Mesenchymal stem cell (in vitro differentiated cells and primary cell): ENCODE data around the gene ABCC10.

ENCODE experiments used
- DNase-seq: peaks from one replicate; pipeline ENCODE4 v3.0.0-alpha.2; 2013
- H2AFZ ChIP-seq: one replicate; pipeline ENCODE4 v1.6.1; 2013; ENCODE audit warnings: low read depth, mild to moderate bottlenecking, control low read depth, inconsistent platforms, low read length, moderate library complexity
- H2AK5ac ChIP-seq: 2 replicates; pipeline ENCODE4 v1.6.1; 2013; ENCODE audit warnings: low read length, moderate library complexity, mild to moderate bottlenecking, inconsistent platforms; ENCODE audit not compliant: severe bottlenecking
- H2BK120ac ChIP-seq: one replicate; pipeline ENCODE4 v1.6.1; 2013; ENCODE audit warnings: low read depth, mild to moderate bottlenecking, inconsistent platforms, low read length, moderate library complexity
- H2BK12ac ChIP-seq, 2 experiments: one replicate each; pipeline ENCODE4 v1.6.1; 2013; ENCODE audit warnings: inconsistent platforms in 2 of 2, low read length in 2 of 2, mild to moderate bottlenecking in 2 of 2, moderate library complexity in 2 of 2, control low read depth in 1 of 2
- H2BK15ac ChIP-seq: one replicate; pipeline ENCODE4 v1.6.1; 2013; ENCODE audit warnings: mild to moderate bottlenecking, low read depth, inconsistent platforms; ENCODE audit not compliant: poor library complexity, severe bottlenecking
- H2BK5ac ChIP-seq: 2 replicates; pipeline ENCODE4 v1.6.1; 2013; ENCODE audit warnings: low read depth, mild to moderate bottlenecking, low read length, control low read depth, inconsistent platforms; ENCODE audit not compliant: poor library complexity, severe bottlenecking
- H3K14ac ChIP-seq, 2 experiments: one replicate each; pipeline ENCODE4 v1.6.1; 2013; ENCODE audit warnings: inconsistent platforms in 2 of 2, low read length in 2 of 2, control low read depth in 1 of 2, mild to moderate bottlenecking in 1 of 2, moderate library complexity in 1 of 2
- H3K18ac ChIP-seq, 2 experiments: one replicate each; pipeline ENCODE4 v1.6.1; 2013; ENCODE audit warnings: inconsistent platforms in 2 of 2, low read length in 2 of 2, control low read depth in 1 of 2, low read depth in 1 of 2, mild to moderate bottlenecking in 1 of 2
- H3K23ac ChIP-seq, 2 experiments: one replicate each; pipeline ENCODE4 v1.6.1; 2013; ENCODE audit warnings: inconsistent platforms in 2 of 2, low read length in 2 of 2, mild to moderate bottlenecking in 2 of 2, moderate library complexity in 2 of 2, control low read depth in 1 of 2
- H3K27ac ChIP-seq: 2 replicates; pipeline ENCODE4 v1.5.1; 2013; ENCODE audit warnings: mild to moderate bottlenecking, moderate library complexity, low read length, control low read depth, inconsistent platforms; ENCODE audit not compliant: poor library complexity, severe bottlenecking
- H3K27me3 ChIP-seq, 2 experiments: 2 replicates each; pipeline versions ENCODE4 v1.6.1 to v1.7.0; 2013; ENCODE audit warnings: low read length in 2 of 2, mild to moderate bottlenecking in 2 of 2, moderate library complexity in 2 of 2, control low read depth in 1 of 2, inconsistent platforms in 1 of 2; ENCODE audit not compliant: control insufficient read depth in 1 of 2, insufficient read depth in 1 of 2
- H3K36me3 ChIP-seq, 2 experiments: 2 replicates each; pipeline versions ENCODE4 v1.6.1 to v1.7.0; 2013; ENCODE audit warnings: low read length in 2 of 2, control low read depth in 1 of 2, inconsistent platforms in 1 of 2, low read depth in 1 of 2, mild to moderate bottlenecking in 1 of 2; ENCODE audit not compliant: insufficient read depth in 2 of 2, control insufficient read depth in 1 of 2
- H3K4ac ChIP-seq, 2 experiments: one replicate each; pipeline ENCODE4 v1.6.1; 2013; ENCODE audit warnings: inconsistent platforms in 2 of 2, low read length in 2 of 2, mild to moderate bottlenecking in 2 of 2, moderate library complexity in 2 of 2, control low read depth in 1 of 2, low read depth in 1 of 2
- H3K4me1 ChIP-seq: 2 replicates; pipeline ENCODE4 v1.6.1; 2013; ENCODE audit warnings: low read depth, low read length, control low read depth; ENCODE audit not compliant: control insufficient read depth, insufficient read depth
- H3K4me2 ChIP-seq: 2 replicates; pipeline ENCODE4 v1.6.1; 2013; ENCODE audit warnings: low read length, mild to moderate bottlenecking, inconsistent platforms; ENCODE audit not compliant: poor library complexity, severe bottlenecking
- H3K4me3 ChIP-seq, 2 experiments: 2 replicates each; pipeline versions ENCODE4 v1.5.1 to v1.7.0; 2013; ENCODE audit warnings: low read length in 2 of 2, mild to moderate bottlenecking in 2 of 2, control low read depth in 1 of 2, low read depth in 1 of 2; ENCODE audit not compliant: insufficient read depth in 1 of 2
- H3K79me1 ChIP-seq: replicated peaks from 2 replicates; pipeline ENCODE4 v1.6.1; 2013; ENCODE audit warnings: mild to moderate bottlenecking, control low read depth, low read length, inconsistent platforms; ENCODE audit not compliant: poor library complexity, severe bottlenecking
- H3K9ac ChIP-seq: 2 replicates; pipeline ENCODE4 v1.7.0; 2013; ENCODE audit warnings: mild to moderate bottlenecking, low read length, moderate library complexity
- H3K9me3 ChIP-seq: 2 replicates; pipeline ENCODE4 v1.7.0; 2013; ENCODE audit warnings: mild to moderate bottlenecking, low read length; ENCODE audit not compliant: control insufficient read depth
- H4K8ac ChIP-seq: one replicate; pipeline ENCODE4 v1.6.1; 2013; ENCODE audit warnings: inconsistent platforms, mild to moderate bottlenecking, low read length, moderate library complexity
- H4K91ac ChIP-seq: one replicate; pipeline ENCODE4 v1.6.1; 2013; ENCODE audit warnings: mild to moderate bottlenecking, low read length, inconsistent platforms
- WGBS: methylation state at CpG from one replicate; pipeline ENCODE4 v1.1.7; 2013; ENCODE audit warnings: mixed read lengths; 5-methylcytosine and 5-hydroxymethylcytosine counted together

The ABCC10 gene

DNA sequence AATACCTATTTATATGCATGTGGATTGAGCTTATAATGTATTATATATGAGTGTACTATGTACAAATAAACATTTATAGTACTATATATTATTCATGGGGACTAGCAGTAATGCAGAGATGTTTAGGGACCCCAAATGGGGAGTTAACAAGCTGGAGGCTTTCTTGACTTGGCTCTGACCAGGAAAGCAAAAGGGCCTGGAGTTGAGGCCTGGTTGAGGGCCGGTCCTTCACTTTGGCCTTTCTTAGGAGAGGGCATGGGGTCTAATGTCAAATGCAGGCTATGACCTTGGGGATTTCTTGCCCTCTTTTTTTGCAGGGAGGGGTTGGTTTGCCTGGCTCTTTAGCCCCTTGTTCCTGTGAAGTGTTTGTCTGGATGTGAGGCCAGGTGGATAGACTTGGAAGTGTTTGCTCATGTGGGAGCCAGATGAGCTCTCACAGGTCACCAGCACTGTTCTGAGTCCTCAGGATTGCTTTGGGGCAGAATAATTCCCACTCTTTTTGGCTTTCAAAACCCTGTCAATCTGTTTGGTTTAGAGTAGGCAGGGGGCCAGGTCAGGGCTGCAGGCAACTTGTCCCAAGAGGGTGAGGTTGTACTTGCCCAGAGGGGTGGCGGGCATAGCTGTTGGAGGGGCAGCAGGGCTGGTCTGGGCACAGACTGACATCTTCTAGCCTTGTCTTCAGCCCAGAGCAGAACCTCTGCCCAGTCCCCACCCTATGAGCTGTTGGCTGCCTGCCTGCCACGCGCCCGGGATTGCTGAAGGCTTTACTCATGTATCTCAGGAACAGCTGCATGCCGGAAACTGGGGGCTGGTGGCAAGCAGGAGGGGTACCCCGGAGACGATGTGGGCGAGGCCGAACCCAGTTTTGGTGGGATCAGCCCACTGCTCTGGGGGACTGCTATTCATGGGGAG, 64.7 kb downstream of the ABCC10 start:
- no peaks in the 10 kb centered on the region for H3K9me3 ChIP-seq
- H3K4me2 ChIP-seq, result no peak overlapping the region
- no peak overlapping the region for H2BK5ac ChIP-seq
- H2BK12ac ChIP-seq, result no peak overlapping the region
- peak overlapping the region; percentile 49 for H3K9ac ChIP-seq
- peaks cover 0 to 22% of the 10 kb centered on the region in 2 experiments for H3K36me3 ChIP-seq
- no peak for DNase-seq
- H2BK15ac ChIP-seq, result no peak overlapping the region
- H3K4ac ChIP-seq, result no peak overlapping the region
- H3K79me1 ChIP-seq, result peaks cover 24% of the 10 kb centered on the region
- H3K18ac ChIP-seq, result no peak overlapping the region
- no peak overlapping the region for H4K8ac ChIP-seq
- peaks cover 31% of the 10 kb centered on the region for H3K4me1 ChIP-seq
- no peak overlapping the region for H2AK5ac ChIP-seq
- no peak overlapping the region for H3K27ac ChIP-seq
- 89% methylated on average over 9 of the region's 10 CpGs for WGBS
- no peak overlapping the region for H2BK120ac ChIP-seq
- H3K4me3 ChIP-seq, result peak overlapping the region in 1 of 2 experiments; percentile 46
- no peaks in the 10 kb centered on the region for H3K27me3 ChIP-seq
- H3K14ac ChIP-seq, result no peak overlapping the region
- H3K23ac ChIP-seq, result no peak overlapping the region
- H2AFZ ChIP-seq, result no peak overlapping the region
- no peak overlapping the region for H4K91ac ChIP-seq

DNA sequence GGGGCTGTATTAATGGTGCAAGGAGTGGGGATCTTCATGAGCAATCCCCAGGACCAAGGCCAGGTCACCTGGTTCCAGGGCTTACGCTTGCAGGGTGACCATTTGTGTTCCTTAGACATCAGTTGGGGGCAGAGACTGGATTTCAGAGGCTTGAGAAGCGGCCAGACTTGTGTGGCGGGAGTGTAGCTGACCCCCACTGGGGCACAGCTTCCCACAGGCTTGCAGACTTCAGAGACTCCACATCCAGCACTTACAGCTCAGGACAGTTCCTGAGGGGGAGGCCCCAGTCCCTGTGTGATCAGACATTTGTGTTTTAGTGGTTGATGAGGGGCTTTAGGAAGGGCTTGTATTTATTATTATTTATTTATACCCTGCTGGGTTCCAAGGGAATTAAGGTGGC, 65.3 kb downstream of the ABCC10 start:
- Histone ChIP-seq H2AK5ac (no peak overlapping the region), H3K36me3 (peaks cover 4 to 26% of the 10 kb centered on the region in 2 experiments), H2BK120ac (no peak overlapping the region), H3K27ac (no peak overlapping the region), H3K14ac (no peak overlapping the region), H2AFZ (no peak overlapping the region), H3K4me2 (no peak overlapping the region), H2BK15ac (no peak overlapping the region), H3K9ac (no peak overlapping the region), H2BK5ac (no peak overlapping the region), H2BK12ac (no peak overlapping the region), H4K91ac (no peak overlapping the region), H3K23ac (no peak overlapping the region), H3K18ac (no peak overlapping the region), H3K9me3 (no peaks in the 10 kb centered on the region), H3K79me1 (peaks cover 26% of the 10 kb centered on the region), H3K4me1 (peaks cover 34% of the 10 kb centered on the region), H3K4ac (no peak overlapping the region), H3K27me3 (no peaks in the 10 kb centered on the region), H3K4me3 (peak overlapping the region in 1 of 2 experiments; percentile 15), H4K8ac (no peak overlapping the region)
- WGBS, result 94% methylated on average over 3 of the region's 3 CpGs
- no peak for DNase-seq

DNA sequence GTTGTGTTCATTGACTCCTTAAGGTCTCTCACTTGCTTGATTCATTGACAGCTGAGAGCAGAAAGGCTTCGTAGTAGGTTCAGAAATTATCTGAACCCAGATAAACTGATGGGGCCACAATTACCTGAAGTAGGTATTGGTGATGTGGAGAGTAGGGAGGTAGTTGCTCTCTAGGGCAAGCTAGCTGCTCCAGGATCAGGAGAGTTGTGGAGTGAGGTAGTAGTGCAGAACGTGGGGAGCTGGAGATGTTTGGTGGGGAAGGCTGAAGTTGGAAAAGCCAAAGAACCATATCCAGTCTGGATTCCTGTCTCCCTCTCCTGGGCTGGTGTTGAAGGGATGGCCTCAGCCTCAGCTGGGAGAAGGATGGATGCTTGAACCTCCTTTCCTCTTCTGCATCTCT, 65.9 kb downstream of the ABCC10 start:
- Histone ChIP-seq H3K23ac (no peak overlapping the region), H2BK12ac (no peak overlapping the region), H3K27ac (no peak overlapping the region), H3K18ac (no peak overlapping the region), H3K4ac (no peak overlapping the region), H3K9me3 (no peaks in the 10 kb centered on the region), H2BK5ac (no peak overlapping the region), H2BK120ac (no peak overlapping the region), H3K79me1 (peaks cover 27% of the 10 kb centered on the region), H4K8ac (no peak overlapping the region), H4K91ac (no peak overlapping the region), H3K9ac (no peak overlapping the region), H2BK15ac (no peak overlapping the region), H3K4me2 (no peak overlapping the region), H3K14ac (no peak overlapping the region), H3K4me1 (peaks cover 36% of the 10 kb centered on the region), H2AK5ac (no peak overlapping the region), H3K4me3 (no peak overlapping the region), H2AFZ (no peak overlapping the region), H3K36me3 (peaks cover 9 to 30% of the 10 kb centered on the region in 2 experiments), H3K27me3 (no peaks in the 10 kb centered on the region)
- WGBS, result 66% methylated on average over 2 of the region's 2 CpGs
- DNase-seq, result no peak

DNA sequence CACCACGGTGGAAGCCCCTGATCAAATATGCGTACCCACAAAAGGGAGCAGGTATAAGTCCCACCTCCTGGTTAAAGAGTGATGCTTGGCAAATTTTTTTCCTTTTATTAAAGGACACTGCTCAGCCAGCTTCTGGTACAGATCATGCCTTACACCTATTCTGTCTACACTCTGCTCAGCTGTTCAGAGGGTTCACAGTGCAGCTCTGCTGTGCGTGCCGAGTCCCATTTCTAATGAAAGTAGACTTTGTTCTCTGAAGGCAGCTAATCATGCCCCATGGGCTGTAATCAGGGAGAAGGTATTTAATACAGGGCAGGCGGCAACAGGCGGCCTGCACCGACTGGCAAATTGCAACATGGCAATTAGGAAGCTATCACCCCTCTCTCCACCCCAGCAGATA, 66.5 kb downstream of the ABCC10 start:
- H3K23ac ChIP-seq, result no peak overlapping the region
- H3K9ac ChIP-seq, result no peak overlapping the region
- H3K4me3 ChIP-seq, result no peak overlapping the region
- no peaks in the 10 kb centered on the region for H3K9me3 ChIP-seq
- H3K36me3 ChIP-seq, result peaks cover 15 to 36% of the 10 kb centered on the region in 2 experiments
- H3K27me3 ChIP-seq, result no peaks in the 10 kb centered on the region
- no peak overlapping the region for H2BK120ac ChIP-seq
- no peak overlapping the region for H3K4me2 ChIP-seq
- no peak overlapping the region for H4K91ac ChIP-seq
- H3K79me1 ChIP-seq, result peaks cover 29% of the 10 kb centered on the region
- H2AFZ ChIP-seq, result no peak overlapping the region
- H3K18ac ChIP-seq, result no peak overlapping the region
- no peak overlapping the region for H2BK15ac ChIP-seq
- DNase-seq, result no peak
- 95% methylated on average over 6 of the region's 7 CpGs for WGBS
- H2BK12ac ChIP-seq, result no peak overlapping the region
- no peak overlapping the region for H3K14ac ChIP-seq
- peaks cover 36% of the 10 kb centered on the region for H3K4me1 ChIP-seq
- H2BK5ac ChIP-seq, result no peak overlapping the region
- H2AK5ac ChIP-seq, result no peak overlapping the region
- H3K4ac ChIP-seq, result no peak overlapping the region
- H3K27ac ChIP-seq, result no peak overlapping the region
- no peak overlapping the region for H4K8ac ChIP-seq
